ENCODE data around the gene METTL13.

- TF ChIP-seq SUZ12 (IDR thresholded peaks at IDR 0.05) (no peak), FOXK2 (IDR thresholded peaks at IDR 0.05) (no peak), PKNOX1 (IDR thresholded peaks at IDR 0.05) (no peak), FOXM1 (IDR thresholded peaks at IDR 0.05; ENCODE audit: borderline replicate concordance) (no peak), HDGF (IDR thresholded peaks at IDR 0.05; ENCODE audit: borderline replicate concordance) (no peak), NFRKB (IDR thresholded peaks at IDR 0.05) (no peak), BHLHE40 (IDR thresholded peaks at IDR 0.05; ENCODE audit: borderline replicate concordance) (no peak)
These were observed 53.4 kb downstream of the METTL13 start for GRCh38 chr1:171834821-171835220.
